Rectal smooth muscle tissue (tissue), 1 donor: Measurements from ENCODE around the gene EP300.
"Not testable (repeated sequence)": the region's sequence is repeated elsewhere in the genome, so short reads cannot be mapped to it uniquely, and the experiment has no call there.

Experiments
- H3K27ac ChIP-seq: one replicate; pipeline ENCODE4 v1.7.0; 2013; ENCODE audit warnings: low read depth, low read length, inconsistent platforms
- H3K27me3 ChIP-seq: one replicate; pipeline ENCODE4 v1.7.0; 2013; ENCODE audit warnings: low read length; ENCODE audit not compliant: control insufficient read depth, insufficient read depth
- H3K36me3 ChIP-seq: one replicate; pipeline ENCODE4 v1.7.0; 2013; ENCODE audit warnings: low read length; ENCODE audit not compliant: control insufficient read depth, insufficient read depth
- H3K4me1 ChIP-seq: one replicate; pipeline ENCODE4 v1.7.0; 2013; ENCODE audit warnings: low read length; ENCODE audit not compliant: control insufficient read depth, insufficient read depth
- H3K4me3 ChIP-seq: one replicate; pipeline ENCODE4 v1.7.0; 2013; ENCODE audit warnings: low read length
- H3K9ac ChIP-seq: one replicate; pipeline ENCODE4 v1.7.0; 2013; ENCODE audit warnings: low read length

EP300 gene

DNA sequence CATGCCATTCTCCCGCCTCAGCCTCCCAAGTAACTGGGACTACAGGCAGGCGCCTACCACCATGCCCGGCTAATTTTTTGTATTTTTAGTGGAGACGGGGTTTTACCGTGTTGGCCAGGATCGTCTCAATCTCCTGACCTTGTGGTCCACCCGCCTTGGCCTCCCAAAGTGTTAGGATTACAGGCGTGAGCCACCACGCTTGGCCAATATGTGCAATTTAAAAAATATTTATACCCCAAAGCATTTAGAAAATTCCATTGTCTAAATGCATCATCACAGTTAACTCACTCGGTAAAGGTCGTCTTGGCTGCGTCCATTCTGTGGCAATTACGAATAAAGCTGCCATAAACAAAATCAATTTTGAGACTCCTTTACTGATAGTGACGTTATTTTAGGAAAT, 36.2 kb downstream of the EP300 start:
- Histone ChIP-seq H3K27me3 (no peaks in the 10 kb centered on the region), H3K4me3 (no peak overlapping the region), H3K27ac (no peak overlapping the region), H3K4me1 (no peaks in the 10 kb centered on the region), H3K36me3 (peaks cover 43% of the 10 kb centered on the region), H3K9ac (no peak overlapping the region)

DNA sequence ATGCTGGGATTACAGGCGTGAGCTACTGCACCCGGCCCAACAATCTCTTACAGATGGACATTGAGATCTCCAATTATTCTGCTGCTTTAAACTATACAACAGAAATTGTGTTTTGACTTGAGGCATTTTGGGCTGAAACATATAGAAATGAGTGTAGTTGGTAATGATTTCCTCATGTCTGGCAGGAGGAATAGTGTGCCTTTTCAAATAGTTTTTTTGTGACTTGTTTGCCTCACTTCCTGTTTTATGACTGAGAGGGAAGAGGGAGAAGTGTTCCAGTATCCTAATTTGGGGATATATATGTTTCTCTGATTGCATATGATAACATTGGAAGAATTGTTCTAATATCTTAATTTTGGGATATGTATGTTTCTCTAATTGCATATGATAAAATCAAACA, 40.2 kb downstream of the EP300 start:
- H3K27ac ChIP-seq: no peak overlapping the region

DNA sequence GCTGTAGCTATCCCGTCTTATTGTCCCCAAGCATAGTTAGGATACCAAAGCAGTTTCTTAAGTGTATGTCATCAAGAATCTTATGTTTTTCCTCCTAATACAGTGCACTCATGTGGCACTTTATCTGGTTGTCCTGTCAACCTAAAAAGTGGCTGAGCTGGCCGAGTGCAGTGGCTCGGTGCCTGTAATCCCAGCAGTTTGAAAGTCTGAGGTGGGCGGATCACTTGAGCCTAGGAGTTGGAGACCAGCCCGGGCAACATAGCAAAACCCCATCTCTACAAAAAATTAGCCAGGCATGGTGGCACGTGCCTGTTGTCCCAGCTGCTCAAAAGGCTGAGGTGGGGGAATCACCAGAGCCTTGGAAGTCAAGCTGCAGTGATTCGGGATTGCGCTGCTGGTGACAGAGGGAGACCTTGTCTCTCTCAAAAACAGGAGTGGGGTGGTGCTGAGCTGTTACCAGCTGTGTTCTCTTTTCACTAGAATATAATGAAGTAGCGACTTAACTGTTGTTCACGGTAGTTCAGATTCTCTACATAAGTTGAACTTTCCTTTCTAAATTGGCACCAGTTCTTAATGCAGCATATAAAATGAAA, 48.1 kb downstream of the EP300 start:
- Histone ChIP-seq H3K27ac (no peak overlapping the region), H3K4me3 (no peak overlapping the region), H3K9ac (no peak overlapping the region), H3K4me1 (no peaks in the 10 kb centered on the region), H3K27me3 (no peaks in the 10 kb centered on the region), H3K36me3 (peaks cover 59% of the 10 kb centered on the region)

More for the DNA sequence above, 40.2 kb downstream of the EP300 start:
- Histone ChIP-seq H3K4me3 (no peak overlapping the region), H3K9ac (no peak overlapping the region), H3K4me1 (no peaks in the 10 kb centered on the region), H3K27me3 (no peaks in the 10 kb centered on the region), H3K36me3 (peaks cover 51% of the 10 kb centered on the region)

DNA sequence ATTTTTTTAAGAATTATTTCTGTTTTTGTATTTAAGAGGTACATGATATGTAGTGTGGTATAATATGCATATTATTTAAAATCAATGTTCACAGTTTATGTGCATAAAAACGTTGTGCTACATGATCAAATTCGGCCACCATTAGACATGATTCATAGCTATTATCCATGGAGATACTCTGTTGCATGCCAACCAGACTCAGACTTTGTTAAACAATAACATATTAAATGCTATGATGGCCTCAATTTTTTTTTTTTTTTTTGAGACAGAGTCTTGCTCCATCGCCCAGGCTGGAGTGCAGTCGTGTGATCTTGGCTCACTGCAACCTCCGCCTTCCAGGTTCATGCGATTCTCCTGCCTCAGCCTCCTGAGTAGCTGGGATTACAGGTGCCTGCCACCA, 53.5 kb downstream of the EP300 start:
- not testable (repeated sequence) for H3K27me3 ChIP-seq, H3K9ac ChIP-seq, H3K4me3 ChIP-seq, H3K27ac ChIP-seq, H3K4me1 ChIP-seq
- peaks cover 48% of the 10 kb centered on the region for H3K36me3 ChIP-seq

DNA sequence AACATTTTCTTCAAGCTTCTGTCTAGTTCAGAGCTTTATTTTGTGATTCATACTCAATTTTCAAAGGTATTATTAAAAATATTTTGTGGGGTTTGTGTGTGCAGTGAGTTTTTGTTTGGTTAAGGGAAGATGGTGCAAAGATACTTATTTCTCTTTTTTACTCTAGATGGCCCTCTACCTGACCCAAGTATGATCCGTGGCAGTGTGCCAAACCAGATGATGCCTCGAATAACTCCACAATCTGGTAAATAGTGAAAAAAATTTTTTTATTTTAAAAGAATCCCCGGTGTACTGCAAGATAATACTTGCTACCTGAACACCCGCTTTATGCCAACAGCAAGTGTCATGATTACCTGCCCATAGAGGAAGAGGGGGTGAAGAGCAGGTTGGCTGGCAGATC, 54.2 kb downstream of the EP300 start:
- H3K27ac ChIP-seq: no peak overlapping the region
- H3K9ac ChIP-seq: no peak overlapping the region
- H3K4me1 ChIP-seq: no peaks in the 10 kb centered on the region
- H3K27me3 ChIP-seq: no peaks in the 10 kb centered on the region
- H3K4me3 ChIP-seq: no peak overlapping the region
- H3K36me3 ChIP-seq: peaks cover 45% of the 10 kb centered on the region

DNA sequence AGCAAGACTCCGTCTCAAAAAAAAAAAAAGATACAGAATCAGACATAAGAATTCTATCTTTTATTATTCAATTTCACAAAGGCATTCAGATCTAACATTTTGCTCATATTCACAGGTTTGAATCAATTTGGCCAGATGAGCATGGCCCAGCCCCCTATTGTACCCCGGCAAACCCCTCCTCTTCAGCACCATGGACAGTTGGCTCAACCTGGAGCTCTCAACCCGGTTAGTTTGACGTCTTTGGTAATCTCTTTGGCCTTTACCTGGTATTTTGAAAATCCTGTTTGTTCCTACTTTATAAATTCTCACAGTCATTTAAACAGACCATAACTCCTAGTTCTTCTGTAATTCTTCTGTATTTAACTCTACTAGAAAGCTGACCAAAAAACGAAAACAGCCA, 55.3 kb downstream of the EP300 start:
- Histone ChIP-seq H3K9ac (no peak overlapping the region), H3K27me3 (no peaks in the 10 kb centered on the region), H3K36me3 (peaks cover 43% of the 10 kb centered on the region), H3K4me3 (no peak overlapping the region), H3K4me1 (no peaks in the 10 kb centered on the region), H3K27ac (no peak overlapping the region)

DNA sequence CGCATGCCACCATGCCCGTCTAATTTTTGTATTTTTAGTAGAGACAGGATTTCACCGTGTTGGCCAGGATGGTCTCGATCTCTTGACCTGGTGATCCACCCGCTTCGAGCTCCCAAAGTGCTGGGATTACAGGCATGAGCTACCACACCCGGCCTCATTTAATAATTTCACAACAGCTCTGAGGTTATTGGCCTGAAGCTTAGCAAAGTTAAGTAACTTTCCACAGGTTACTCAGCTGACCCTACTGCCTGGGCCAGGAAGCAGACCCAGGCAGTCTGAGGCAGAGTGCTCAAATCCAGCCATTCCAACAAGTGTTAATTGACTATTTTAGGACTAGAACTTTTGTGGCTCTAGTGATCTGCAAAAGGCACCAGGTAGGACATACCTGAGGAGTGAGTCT, 60.5 kb downstream of the EP300 start:
- Histone ChIP-seq H3K4me3 (no peak overlapping the region), H3K36me3 (peaks cover 59% of the 10 kb centered on the region), H3K27me3 (no peaks in the 10 kb centered on the region)

DNA sequence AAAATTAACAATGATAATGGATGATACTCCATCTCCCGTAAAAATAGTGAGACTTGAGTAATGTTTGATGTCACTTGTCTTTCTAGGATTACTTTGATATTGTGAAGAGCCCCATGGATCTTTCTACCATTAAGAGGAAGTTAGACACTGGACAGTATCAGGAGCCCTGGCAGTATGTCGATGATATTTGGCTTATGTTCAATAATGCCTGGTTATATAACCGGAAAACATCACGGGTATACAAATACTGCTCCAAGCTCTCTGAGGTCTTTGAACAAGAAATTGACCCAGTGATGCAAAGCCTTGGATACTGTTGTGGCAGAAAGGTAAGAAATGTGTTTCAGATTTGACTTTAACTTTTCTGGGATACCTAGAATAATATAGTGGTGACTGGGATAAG, 64.7 kb downstream of the EP300 start:
- Histone ChIP-seq H3K9ac (no peak overlapping the region), H3K36me3 (peaks cover 56% of the 10 kb centered on the region)

More for the DNA sequence above, 60.5 kb downstream of the EP300 start:
- Histone ChIP-seq H3K27ac (no peak overlapping the region), H3K4me1 (no peaks in the 10 kb centered on the region), H3K9ac (no peak overlapping the region)

DNA sequence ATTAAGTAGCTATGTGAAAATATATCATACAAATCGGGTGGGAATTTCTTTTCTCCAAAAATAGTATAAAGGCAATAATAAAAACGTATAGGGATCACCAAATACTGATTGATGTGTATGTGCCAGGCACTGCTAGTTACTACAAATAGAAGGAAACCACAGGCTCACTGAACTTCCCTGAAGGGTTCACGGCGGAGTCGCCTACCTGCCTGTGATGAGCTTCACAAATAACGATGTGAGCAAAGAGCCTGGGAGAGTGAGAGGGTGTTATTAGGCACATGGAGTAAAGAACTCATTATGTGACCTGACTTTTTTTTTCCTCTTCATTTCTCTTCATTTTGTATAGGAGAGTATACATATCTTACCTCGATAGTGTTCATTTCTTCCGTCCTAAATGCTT, 76.8 kb downstream of the EP300 start:
- Histone ChIP-seq H3K4me1 (no peaks in the 10 kb centered on the region), H3K4me3 (no peak overlapping the region), H3K9ac (no peak overlapping the region), H3K27me3 (no peaks in the 10 kb centered on the region), H3K27ac (no peak overlapping the region), H3K36me3 (peaks cover 39% of the 10 kb centered on the region)

More for the DNA sequence above, 64.7 kb downstream of the EP300 start:
- Histone ChIP-seq H3K27ac (no peak overlapping the region), H3K27me3 (no peaks in the 10 kb centered on the region), H3K4me3 (no peak overlapping the region), H3K4me1 (no peaks in the 10 kb centered on the region)

DNA sequence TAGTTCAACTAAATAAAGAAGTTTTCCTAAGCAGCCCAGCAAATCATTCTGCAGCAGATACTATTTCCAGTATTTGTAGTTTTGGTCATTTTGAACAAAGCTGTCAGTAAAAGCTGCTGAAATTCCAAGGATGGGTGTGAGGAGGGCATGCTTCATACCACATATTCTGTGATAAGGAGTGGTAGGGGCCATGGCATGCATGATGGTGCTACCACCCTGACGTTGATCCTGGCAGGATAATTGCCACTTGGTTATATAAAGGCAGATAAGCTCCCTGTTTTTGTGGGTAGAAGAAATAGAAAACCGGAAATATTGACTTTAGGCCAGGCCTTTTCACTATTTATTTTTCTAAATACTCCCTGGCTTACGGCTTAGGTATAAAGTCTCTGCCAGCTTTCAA, 79.6 kb downstream of the EP300 start:
- Histone ChIP-seq H3K27me3 (no peaks in the 10 kb centered on the region), H3K9ac (no peak overlapping the region), H3K4me1 (no peaks in the 10 kb centered on the region), H3K36me3 (peaks cover 41% of the 10 kb centered on the region), H3K4me3 (no peak overlapping the region), H3K27ac (no peak overlapping the region)

DNA sequence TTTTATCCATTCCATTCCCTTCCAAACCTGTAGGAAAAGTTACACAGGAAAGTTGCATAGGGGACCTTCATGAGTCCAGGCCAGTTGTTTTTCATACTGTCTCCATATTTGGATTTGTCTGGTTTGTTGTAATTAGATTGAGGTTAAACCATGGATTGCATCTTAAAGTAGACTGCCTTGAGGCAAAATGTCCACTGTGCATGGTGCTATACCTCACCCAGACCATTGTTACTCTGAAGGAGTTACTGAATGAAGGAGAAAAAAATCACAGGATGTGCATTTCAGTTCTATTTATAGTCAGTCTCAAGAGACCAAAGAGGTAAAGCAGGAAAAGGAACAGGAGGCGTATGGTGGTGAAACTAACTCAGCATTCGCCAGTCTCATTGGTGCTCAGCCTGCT, 83.2 kb downstream of the EP300 start:
- H3K27ac ChIP-seq: no peak overlapping the region
- no peak overlapping the region for H3K9ac ChIP-seq
- H3K4me1 ChIP-seq: no peaks in the 10 kb centered on the region
- H3K27me3 ChIP-seq: no peaks in the 10 kb centered on the region
- peaks cover 42% of the 10 kb centered on the region for H3K36me3 ChIP-seq
- H3K4me3 ChIP-seq: no peak overlapping the region

DNA sequence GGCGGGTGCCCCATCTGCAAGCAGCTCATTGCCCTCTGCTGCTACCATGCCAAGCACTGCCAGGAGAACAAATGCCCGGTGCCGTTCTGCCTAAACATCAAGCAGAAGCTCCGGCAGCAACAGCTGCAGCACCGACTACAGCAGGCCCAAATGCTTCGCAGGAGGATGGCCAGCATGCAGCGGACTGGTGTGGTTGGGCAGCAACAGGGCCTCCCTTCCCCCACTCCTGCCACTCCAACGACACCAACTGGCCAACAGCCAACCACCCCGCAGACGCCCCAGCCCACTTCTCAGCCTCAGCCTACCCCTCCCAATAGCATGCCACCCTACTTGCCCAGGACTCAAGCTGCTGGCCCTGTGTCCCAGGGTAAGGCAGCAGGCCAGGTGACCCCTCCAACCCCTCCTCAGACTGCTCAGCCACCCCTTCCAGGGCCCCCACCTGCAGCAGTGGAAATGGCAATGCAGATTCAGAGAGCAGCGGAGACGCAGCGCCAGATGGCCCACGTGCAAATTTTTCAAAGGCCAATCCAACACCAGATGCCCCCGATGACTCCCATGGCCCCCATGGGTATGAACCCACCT, 84.7 kb downstream of the EP300 start:
- Histone ChIP-seq H3K4me3 (no peak overlapping the region), H3K9ac (no peak overlapping the region), H3K4me1 (no peaks in the 10 kb centered on the region), H3K36me3 (peaks cover 42% of the 10 kb centered on the region), H3K27ac (no peak overlapping the region), H3K27me3 (no peaks in the 10 kb centered on the region)
